SU-DHL-6 (cell line): ENCODE results near the gene ALPK3.

Source experiments
- H2AFZ ChIP-seq: fragments of 200-600 bp; sonication (generic); 2 replicates; pipeline ENCODE4 v1.6.1; 2014; ENCODE audit warnings: low read depth, mild to moderate bottlenecking, moderate library complexity, mixed read lengths, antibody characterized with exemption, low read length; ENCODE audit not compliant: severe bottlenecking
- H3F3A ChIP-seq: fragments of 200-600 bp; shearing (Covaris generic); 2 replicates; pipeline ENCODE4 v1.6.0; 2016; ENCODE audit warnings: antibody characterized with exemption, mild to moderate bottlenecking; ENCODE audit not compliant: insufficient read depth
- H3K27ac ChIP-seq: fragments of 200-600 bp; sonication (generic); 2 replicates; pipeline ENCODE4 v1.5.1; 2016; ENCODE audit warnings: low read depth, mild to moderate bottlenecking, low read length, moderate library complexity, mixed read lengths
- H3K27me3 ChIP-seq: fragments of 200-600 bp; sonication (generic), shearing (Covaris generic); 2 replicates; pipeline ENCODE4 v1.6.0; 2014; ENCODE audit warnings: mild to moderate bottlenecking, low read length
- H3K36me3 ChIP-seq: fragments of 200-600 bp; sonication (generic); 2 replicates; pipeline ENCODE4 v1.6.1; 2014; ENCODE audit warnings: mild to moderate bottlenecking, low read length, mixed read lengths
- H3K4me2 ChIP-seq: fragments of 300-600, 200-600 bp; shearing (Covaris generic), sonication (generic); 2 replicates; pipeline ENCODE4 v1.6.0; 2014; ENCODE audit warnings: low read length, low read depth, mild to moderate bottlenecking; ENCODE audit not compliant: poor library complexity, severe bottlenecking
- H3K4me3 ChIP-seq: fragments of 200-600 bp; sonication (generic); 2 replicates; pipeline ENCODE4 v1.5.1; 2014; ENCODE audit warnings: antibody characterized with exemption, low read length, mild to moderate bottlenecking, mixed read lengths; ENCODE audit not compliant: insufficient read depth, poor library complexity, severe bottlenecking
- H3K79me2 ChIP-seq: fragments of 200-600 bp; sonication (generic); 2 replicates; pipeline ENCODE4 v1.6.1; 2014; ENCODE audit warnings: mild to moderate bottlenecking, low read length, moderate library complexity; ENCODE audit not compliant: insufficient read depth
- H3K9ac ChIP-seq: fragments of 200-600 bp; sonication (generic); 2 replicates; pipeline ENCODE4 v1.7.0; 2014; ENCODE audit warnings: mild to moderate bottlenecking, low read length
- H3K9me2 ChIP-seq: fragments of 200-600 bp; sonication (generic); replicated peaks from 2 replicates; pipeline ENCODE4 v1.6.1; 2014; ENCODE audit warnings: low read length; ENCODE audit not compliant: insufficient read depth
- H3K9me3 ChIP-seq: fragments of 200-600 bp; sonication (generic); 2 replicates; pipeline ENCODE4 v1.6.1; 2014; ENCODE audit warnings: low read length, mixed read lengths; ENCODE audit not compliant: insufficient read depth
- H4K20me1 ChIP-seq: fragments of 200-600 bp; sonication (generic); 2 replicates; pipeline ENCODE4 v1.6.1; 2014; ENCODE audit warnings: low read depth, mild to moderate bottlenecking, antibody characterized with exemption, low read length, moderate library complexity, mixed read lengths
- EZH2phosphoT487 ChIP-seq: fragments of 200-600 bp; sonication (generic), shearing (Covaris generic); conservative IDR thresholded peaks from 2 replicates; pipeline ENCODE4 v1.6.1; 2018; ENCODE audit warnings: mild to moderate bottlenecking, antibody characterized with exemption, low read length, moderate library complexity, mixed read lengths
- TF ChIP-seq, protein P1 (sequence below): fragments of 200-600 bp; sonication (generic); IDR thresholded peaks from one replicate; pipeline ENCODE4 v1.5.1; 2017; ENCODE audit warnings: antibody characterized with exemption, mild to moderate bottlenecking, low read length, moderate library complexity; ENCODE audit not compliant: insufficient read depth, poor library complexity, severe bottlenecking

Gene ALPK3

DNA sequence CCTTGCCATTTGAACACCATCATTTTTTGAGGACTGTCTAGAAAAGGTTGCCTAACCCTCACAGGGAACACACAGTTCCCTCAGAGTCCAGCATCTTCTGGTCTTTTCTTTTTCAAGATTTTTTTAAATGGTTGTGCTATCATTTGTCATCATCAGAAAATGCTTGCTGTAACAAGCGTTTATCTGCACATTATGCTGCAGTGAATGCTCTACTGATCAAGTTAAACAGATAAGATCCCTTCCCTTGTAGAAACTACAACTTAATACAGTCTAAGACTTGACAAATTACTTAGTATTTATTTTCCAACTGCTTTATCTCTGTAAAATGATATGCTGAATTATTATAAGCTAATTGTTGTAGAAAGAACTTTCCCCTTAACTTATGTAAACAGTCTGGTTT is 11.9 kb upstream of the ALPK3 start:
- Histone ChIP-seq H4K20me1 (no peaks in the 10 kb centered on the region), H3K27me3 (no peaks in the 10 kb centered on the region), H3K36me3 (no peaks in the 10 kb centered on the region; the same call in 1 of the 2 replicates), H3K4me3 (no peak overlapping the region), H3F3A (0 out of 2 replicates have a peak, but pooled peaks cover 4% of the 10 kb centered on the region), H3K27ac (no peak overlapping the region), H3K79me2 (no peaks in the 10 kb centered on the region), H3K4me2 (no peak overlapping the region), H3K9ac (no peak overlapping the region), H3K9me2 (no peaks in the 10 kb centered on the region), H3K9me3 (no peaks in the 10 kb centered on the region), H2AFZ (no peak overlapping the region)
- TF ChIP-seq EZH2phosphoT487: no peak
- TF ChIP-seq, protein P1, sequence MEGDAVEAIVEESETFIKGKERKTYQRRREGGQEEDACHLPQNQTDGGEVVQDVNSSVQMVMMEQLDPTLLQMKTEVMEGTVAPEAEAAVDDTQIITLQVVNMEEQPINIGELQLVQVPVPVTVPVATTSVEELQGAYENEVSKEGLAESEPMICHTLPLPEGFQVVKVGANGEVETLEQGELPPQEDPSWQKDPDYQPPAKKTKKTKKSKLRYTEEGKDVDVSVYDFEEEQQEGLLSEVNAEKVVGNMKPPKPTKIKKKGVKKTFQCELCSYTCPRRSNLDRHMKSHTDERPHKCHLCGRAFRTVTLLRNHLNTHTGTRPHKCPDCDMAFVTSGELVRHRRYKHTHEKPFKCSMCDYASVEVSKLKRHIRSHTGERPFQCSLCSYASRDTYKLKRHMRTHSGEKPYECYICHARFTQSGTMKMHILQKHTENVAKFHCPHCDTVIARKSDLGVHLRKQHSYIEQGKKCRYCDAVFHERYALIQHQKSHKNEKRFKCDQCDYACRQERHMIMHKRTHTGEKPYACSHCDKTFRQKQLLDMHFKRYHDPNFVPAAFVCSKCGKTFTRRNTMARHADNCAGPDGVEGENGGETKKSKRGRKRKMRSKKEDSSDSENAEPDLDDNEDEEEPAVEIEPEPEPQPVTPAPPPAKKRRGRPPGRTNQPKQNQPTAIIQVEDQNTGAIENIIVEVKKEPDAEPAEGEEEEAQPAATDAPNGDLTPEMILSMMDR: no peak

DNA sequence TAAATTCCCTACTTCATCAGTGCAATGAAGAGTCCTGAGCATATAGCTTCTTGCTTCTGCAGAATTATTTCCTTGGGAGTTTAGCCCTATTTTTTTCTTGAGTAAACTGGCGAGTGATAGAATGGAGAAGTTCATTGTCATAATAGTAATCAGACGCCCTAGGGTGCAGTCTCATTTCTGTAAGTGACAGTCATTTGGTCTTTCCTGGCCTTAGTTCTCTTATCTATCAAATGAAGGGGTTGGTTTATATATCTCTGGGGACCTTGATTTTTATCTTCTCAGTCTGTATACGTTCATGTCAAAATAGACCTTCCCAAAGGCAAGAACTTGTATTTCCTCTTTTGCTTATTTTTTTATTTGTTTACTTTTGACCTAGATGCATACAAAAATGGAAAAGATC is 9.9 kb upstream of the ALPK3 start:
- H3K9me2 ChIP-seq: no peaks in the 10 kb centered on the region
- H4K20me1 ChIP-seq: no peaks in the 10 kb centered on the region
- H3F3A ChIP-seq: 0 out of 2 replicates have a peak, but pooled peaks cover 4% of the 10 kb centered on the region
- no peak overlapping the region for H3K27ac ChIP-seq
- no peak overlapping the region for H2AFZ ChIP-seq
- H3K9ac ChIP-seq: no peak overlapping the region
- H3K79me2 ChIP-seq: no peaks in the 10 kb centered on the region
- H3K9me3 ChIP-seq: no peaks in the 10 kb centered on the region
- H3K4me2 ChIP-seq: no peak overlapping the region
- H3K27me3 ChIP-seq: no peaks in the 10 kb centered on the region
- H3K36me3 ChIP-seq: no peaks in the 10 kb centered on the region; the same call in 1 of the 2 replicates
- no peak overlapping the region for H3K4me3 ChIP-seq
- TF ChIP-seq, protein P1: no peak
- TF ChIP-seq EZH2phosphoT487: no peak

DNA sequence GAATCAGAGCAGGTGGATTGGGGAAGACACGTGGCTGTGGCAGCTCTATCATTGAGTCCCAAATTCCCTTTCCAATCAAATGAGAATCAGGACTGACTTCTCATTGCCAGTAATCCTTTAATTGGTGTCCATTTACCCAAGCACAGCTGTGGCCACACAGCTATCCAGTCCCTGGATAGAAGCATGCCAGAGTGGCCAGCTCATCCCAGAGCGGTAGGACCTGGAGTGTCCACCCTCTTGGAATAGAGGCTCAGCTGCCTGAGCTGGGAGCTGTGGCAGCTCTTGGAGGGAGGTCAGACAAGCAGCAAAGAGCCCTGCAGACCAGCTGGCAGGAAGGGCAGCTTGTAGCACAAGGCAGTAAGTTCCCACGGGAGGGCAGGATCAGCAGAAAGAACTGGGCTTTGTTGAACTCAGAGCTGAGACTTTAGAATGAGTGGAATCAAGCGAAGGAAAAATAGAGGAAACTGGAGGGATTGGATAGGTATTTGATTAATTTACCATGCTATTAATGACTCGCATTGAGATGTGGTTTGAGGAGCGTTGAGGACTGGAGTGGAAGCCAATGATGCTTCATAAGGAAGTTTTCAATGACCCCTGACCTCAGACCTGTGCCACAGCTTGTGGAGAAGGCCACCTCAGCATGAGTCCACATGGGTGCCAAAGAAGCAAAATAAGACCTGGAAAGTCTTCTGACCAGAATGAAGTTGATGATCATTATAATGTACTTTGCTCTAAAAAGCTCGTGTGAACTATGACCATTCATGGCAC is 6.9 kb upstream of the ALPK3 start:
- H3K9me3 ChIP-seq: no peaks in the 10 kb centered on the region
- TF ChIP-seq EZH2phosphoT487: no peak
- no peak overlapping the region for H3K4me3 ChIP-seq
- no peaks in the 10 kb centered on the region for H3K27me3 ChIP-seq
- H3K27ac ChIP-seq: no peak overlapping the region
- H3K79me2 ChIP-seq: no peaks in the 10 kb centered on the region
- no peaks in the 10 kb centered on the region for H3K9me2 ChIP-seq
- H3K36me3 ChIP-seq: no peaks in the 10 kb centered on the region; the same call in 1 of the 2 replicates
- no peak overlapping the region for H3K4me2 ChIP-seq
- H3K9ac ChIP-seq: no peak overlapping the region
- H3F3A ChIP-seq: 0 out of 2 replicates have a peak, but pooled peaks cover 4% of the 10 kb centered on the region
- no peak overlapping the region for H2AFZ ChIP-seq
- H4K20me1 ChIP-seq: no peaks in the 10 kb centered on the region

DNA sequence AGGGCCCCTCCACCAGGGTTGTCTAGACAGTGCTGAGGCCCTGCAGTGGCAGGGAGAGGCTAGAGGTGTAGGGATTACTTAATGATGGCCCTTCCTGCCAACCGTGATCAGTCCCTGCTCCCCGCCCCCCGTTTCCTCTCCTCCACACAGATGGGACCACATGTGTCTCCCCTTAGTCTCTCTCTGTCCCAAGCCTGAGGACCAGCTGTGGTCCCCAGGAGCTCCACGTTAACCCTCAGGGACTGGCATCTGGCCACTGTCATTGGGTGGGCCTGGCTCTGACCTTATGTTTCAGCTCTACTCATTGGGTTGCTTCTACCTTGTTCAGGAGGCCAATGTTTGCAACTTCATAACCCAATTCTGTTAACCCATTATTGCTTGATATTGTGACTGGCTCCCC is 6.0 kb upstream of the ALPK3 start:
- H3F3A ChIP-seq: no peaks in the 10 kb centered on the region
- H2AFZ ChIP-seq: no peak overlapping the region
- no peak overlapping the region for H3K27ac ChIP-seq
- TF ChIP-seq EZH2phosphoT487: no peak
- TF ChIP-seq, protein P1: no peak
- H4K20me1 ChIP-seq: no peaks in the 10 kb centered on the region
- no peak overlapping the region for H3K4me3 ChIP-seq
- no peaks in the 10 kb centered on the region for H3K9me3 ChIP-seq
- H3K79me2 ChIP-seq: no peaks in the 10 kb centered on the region
- no peaks in the 10 kb centered on the region for H3K36me3 ChIP-seq
- H3K27me3 ChIP-seq: no peaks in the 10 kb centered on the region
- no peak overlapping the region for H3K9ac ChIP-seq
- no peak overlapping the region for H3K4me2 ChIP-seq
- no peaks in the 10 kb centered on the region for H3K9me2 ChIP-seq
